GM10847 (cell line): ENCODE measurements around the gene TMEM187.

Experiments used
- POLR2A ChIP-seq: IDR thresholded peaks from 2 replicates; pipeline ENCODE4 v1.6.1; 2011; ENCODE audit not compliant: insufficient read length; ENCODE audit errors: extremely low read depth

Gene TMEM187

DNA sequence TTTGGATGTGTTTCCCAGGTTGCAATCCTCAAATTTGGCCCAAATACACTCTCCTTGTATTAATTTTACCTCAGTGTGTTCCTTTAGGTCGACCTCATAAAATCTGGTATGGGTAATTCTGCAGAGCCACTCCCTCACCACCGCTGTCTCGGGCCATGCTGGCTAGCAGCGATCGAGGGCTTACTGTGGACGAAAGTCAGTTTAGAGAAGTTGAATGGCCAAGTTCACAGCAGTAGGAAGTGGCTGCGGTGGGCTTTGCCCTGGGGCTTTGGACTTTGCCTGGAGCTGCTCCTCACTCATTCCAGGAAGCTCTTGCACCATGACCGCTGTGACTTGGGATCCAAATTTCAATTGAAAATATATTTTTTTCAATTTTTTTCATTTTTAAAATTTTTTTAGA, 19.6 kb downstream of the TMEM187 start:
- TF ChIP-seq POLR2A = no peak

GRCh38 chrX:153993079-153993478, 20.5 kb downstream of the TMEM187 start:
- TF ChIP-seq POLR2A = no peak

DNA sequence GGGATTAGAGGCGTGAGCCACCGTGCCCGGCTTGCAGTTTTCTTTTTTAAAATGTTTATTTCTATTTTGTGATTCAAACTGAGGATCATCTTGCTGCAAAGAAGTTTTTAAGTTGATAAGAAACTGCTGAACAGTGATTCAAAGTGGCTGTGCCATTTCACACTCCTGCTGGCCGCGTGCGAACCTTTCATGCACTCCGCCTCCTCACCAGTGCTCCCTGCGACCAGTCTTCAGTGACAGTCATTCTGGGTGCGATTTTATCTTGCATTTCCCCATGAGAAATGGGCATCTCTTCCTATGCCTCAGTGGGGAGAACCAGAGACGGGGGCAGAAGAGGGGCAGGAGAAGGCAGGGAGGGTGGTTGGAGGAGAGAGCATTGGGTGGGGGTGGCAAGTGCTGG, 21.4 kb downstream of the TMEM187 start:
- TF ChIP-seq POLR2A = no peak

- TF ChIP-seq POLR2A = no peak
Measured at GRCh38 chrX:153995504-153995903, 22.9 kb downstream of the TMEM187 start.

DNA sequence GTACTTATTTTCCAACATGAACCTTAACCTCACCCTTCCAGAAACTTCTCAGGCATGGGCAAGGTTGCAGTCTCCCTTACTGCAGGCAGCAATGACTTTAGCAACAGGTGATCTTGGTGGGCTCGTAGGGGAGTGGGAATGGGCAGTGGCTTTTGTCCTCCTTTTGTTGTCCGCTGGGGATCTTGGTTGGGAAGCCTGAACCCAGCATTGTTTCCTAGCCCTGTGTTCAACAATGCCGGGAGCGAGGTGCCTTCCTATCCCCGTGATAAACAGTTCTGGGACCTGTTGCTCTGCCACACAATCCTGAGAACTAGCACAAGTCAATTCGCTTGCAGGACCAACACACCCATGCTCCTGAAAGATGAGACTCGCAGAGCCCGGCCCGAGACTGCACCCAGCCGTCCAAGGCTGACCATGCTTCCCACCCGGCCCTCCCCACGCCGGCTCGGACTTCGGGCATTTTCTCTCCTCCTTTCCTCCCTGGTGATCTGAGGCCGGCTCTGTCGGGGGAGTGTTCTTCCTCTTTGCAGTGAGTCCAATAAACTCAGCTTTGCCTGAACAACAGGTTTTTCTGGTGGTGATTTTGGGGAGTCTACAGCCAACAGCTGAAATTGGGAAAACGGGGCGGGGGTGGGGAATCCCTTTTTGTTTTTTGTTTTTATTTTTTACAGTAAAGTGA, 26.9 kb downstream of the TMEM187 start:
- no peak for TF ChIP-seq POLR2A

DNA sequence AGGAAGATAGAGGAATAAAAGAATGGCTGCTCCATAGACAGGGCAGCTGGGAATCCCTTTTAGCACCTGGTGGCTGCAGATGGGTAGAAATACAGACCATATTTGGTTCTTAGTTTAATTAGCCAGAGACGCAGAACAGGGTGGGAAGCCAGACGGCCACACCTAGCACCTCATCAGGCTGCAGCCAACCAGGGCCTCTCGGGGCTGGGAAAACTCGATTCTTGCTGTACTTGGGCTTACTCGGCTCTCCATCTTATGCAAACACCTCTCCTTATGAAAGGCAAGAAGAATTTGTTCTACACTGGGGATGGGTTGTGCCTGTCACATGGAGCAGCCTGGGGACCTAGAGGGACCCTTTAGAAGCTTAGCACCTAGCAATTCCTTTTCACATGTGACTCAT, 27.5 kb downstream of the TMEM187 start:
- no peak for TF ChIP-seq POLR2A

- no peak for TF ChIP-seq POLR2A
Measured at GRCh38 chrX:154002215-154002719, 29.7 kb downstream of the TMEM187 start.

DNA sequence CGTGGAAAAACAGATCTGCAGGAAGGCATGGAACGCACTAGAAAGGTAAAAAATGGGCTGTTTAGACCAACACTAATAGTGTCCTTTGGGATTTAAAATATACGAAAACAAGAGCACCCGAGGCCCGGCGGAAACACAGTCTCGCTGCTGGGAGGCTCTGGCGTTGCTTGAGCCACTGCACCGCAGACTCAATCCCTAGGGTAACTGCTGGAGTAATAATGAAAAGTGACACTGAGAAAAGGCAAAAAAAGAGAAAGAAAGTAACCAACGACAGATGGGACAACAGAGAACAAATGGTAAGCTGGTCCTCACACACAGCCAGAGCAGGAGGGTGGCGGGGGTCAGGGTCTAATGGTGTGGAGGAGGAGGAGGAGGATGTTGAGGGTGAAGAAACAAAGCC, 31.8 kb downstream of the TMEM187 start:
- no peak for TF ChIP-seq POLR2A

GRCh38 chrX:154006947-154007346, 34.4 kb downstream of the TMEM187 start:
- TF ChIP-seq POLR2A = no peak

- TF ChIP-seq POLR2A = no peak
Measured at GRCh38 chrX:154008521-154008920, 36.0 kb downstream of the TMEM187 start.

GRCh38 chrX:154010330-154011087, 38.0 kb downstream of the TMEM187 start:
- TF ChIP-seq POLR2A = no peak

DNA sequence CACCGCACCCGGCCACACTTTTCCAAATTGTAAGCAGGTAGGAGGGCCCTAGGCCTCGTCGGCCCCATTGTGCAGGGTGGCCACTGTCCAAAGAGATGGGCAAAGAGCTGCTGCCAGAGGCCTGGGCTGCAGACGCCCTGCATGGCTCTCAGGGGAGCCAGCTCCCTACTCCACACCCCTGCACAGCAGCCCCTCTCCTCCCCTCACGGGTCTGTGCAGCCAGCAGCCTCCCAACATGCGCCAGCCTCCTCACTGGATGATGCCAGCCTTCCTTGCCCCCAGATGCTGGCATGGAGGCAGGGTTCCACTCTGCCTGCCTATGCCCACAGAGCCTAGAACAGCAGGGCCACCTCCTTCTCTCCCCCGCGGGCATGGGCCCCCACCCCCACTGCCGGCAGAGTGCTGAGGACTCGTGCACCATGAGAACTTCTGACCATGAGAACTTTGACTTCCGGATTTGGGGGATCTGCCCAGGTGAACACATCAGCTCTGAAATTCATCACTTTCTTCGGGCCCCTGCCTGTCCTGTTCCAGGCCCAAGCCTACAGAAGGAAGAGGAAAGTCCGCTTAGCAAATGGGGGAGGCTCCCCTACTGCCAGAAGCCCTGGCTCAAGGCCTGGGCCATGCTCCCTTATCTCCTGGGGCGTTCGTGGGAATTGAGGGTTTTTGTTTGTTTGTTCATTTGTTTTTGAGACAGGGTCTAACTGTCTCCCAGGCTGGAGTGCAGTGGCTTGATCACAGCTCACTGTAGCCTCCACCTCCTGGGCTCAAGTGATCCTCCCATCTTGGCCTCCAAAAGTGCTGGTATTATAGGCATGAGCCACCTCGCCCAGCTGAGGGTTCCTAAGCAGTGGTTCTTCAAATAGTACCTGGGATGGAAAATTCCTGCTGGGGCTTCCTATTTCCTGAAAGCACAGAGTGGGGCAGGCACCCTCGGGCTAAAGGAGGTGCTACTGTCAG, 39.1 kb downstream of the TMEM187 start:
- TF ChIP-seq POLR2A = no peak

DNA sequence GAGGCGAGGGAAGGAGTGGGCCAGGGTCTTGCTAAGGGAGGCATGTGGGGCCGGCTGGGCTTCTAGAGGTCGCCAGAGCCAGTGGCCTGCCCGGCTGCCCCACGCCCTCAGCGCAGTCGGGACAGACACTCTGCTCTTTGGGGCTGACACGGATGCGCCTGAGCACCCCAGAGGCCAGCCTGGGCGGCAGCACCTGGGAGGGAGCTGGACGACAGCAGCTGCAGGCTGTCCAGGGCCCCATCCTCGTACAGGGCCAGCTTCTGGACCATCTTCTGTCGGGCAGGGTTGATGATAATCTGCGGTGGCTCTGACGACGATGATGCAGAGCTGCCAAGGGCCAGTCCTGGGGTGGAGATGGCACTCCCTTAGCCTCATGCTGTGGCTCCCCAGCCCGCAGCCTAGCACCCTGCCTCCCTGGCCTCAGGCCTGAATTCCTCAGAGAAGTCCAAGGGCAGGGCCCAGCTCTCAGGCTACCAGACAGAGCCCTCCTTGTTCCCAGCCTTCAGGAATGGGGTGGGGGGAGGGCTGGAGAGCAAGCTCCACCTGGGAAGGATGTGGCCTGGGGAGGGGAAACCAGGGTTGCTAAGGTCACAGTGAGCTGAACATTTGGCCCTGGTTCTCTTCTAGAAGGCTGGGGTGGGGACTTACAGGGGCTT, 39.9 kb downstream of the TMEM187 start:
- no peak for TF ChIP-seq POLR2A

DNA sequence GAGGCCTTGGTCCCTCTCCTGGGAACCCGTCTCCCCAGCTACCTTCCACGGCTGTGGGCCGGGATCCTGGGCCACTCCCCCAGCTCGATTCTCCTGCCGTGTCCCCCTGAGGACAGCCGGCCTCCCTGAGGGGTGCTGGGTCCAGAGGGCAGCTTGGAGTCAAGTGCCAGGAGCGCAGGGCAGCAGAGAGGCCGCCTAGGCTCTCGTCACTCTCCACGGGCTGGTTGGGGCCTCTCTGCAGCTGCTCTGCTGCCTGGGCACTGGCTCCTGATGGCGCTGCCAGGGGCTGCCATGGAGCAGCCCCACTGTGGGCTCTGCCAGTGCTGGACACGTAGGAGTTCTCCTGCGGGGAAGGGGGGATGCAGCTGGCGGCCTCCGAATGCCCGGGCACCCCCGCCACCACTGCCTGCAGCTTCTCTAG, 40.5 kb downstream of the TMEM187 start:
- no peak for TF ChIP-seq POLR2A
